SH-SY5Y (cell line): ENCODE data around the gene CCDC200.

Source experiments
- GATA2 ChIP-seq: IDR thresholded peaks from 2 replicates; pipeline ENCODE4 v1.6.1; 2011; ENCODE audit warnings: mild to moderate bottlenecking, low read depth, low read length
- GATA3 ChIP-seq: IDR thresholded peaks from 2 replicates; pipeline ENCODE4 v1.6.1; 2011; ENCODE audit warnings: low read depth, mild to moderate bottlenecking, low read length, moderate library complexity

DNA sequence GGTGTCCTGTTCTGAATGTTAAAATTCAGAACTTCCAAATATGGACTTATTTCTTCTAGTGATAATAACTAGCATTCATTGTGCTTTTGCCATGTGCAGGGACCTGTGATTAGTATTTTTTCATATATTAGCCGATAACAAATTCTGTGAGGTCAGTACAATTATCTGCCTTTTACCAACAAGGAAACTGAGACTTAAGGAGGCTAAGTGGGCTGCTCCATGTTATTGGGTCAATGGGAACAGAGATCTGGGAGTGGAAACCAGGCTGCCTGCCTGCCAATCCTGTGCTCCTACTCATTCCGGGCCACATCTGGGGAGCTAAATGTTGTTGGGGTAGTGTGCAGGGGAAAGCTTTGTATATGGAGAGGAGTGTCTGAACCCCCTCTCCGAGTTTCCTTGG is 13.1 kb downstream of the CCDC200 start:
- TF ChIP-seq GATA2 (no peak), GATA3 (no peak)
